IMR-90 (cell line): ENCODE data around the gene ADCY1. TPM values are rescaled to one million over a fixed set of nuclear protein-coding genes. Genes with fewer than 3 reads are reported as not detected.

Experiments
- ATAC-seq: fragments of 200-7000 bp; cut with Tn5 transposase; 2 replicates; pipeline ENCODE4 v1.9.1; 2020; ENCODE audit warnings: low read depth, mild to moderate bottlenecking, moderate library complexity
- BruUV-seq: library from RNA; stranded (reverse); fragments of 400-500 nt; replicated peaks from 2 replicates; lab custom pipeline; 2021; lab: Mats Ljungman, UMichigan
- CTCF ChIA-PET: fragments of 300-600 bp; formaldehyde crosslinking; extraction: SDS; loops from one replicate; lab custom pipeline; 2021; ENCODE audit warnings: antibody characterized with exemption; lab: Yijun Ruan, JAX
- POLR2A ChIA-PET: fragments of 300-600 bp; sonication (Branson Sonifier 250); formaldehyde crosslinking; loops from one replicate; lab custom pipeline; 2022; ENCODE audit warnings: antibody characterized with exemption; ENCODE audit not compliant: unreplicated experiment; lab: Charles Lee
- DNase-seq: peaks from one replicate; pipeline ENCODE4 v3.0.0; 2013
- H2AFZ ChIP-seq: replicated peaks from 2 replicates; pipeline ENCODE3; 2013; ENCODE audit warnings: low read length, mild to moderate bottlenecking; ENCODE audit not compliant: poor library complexity
- H2AK5ac ChIP-seq: 2 replicates; pipeline ENCODE4 v1.6.1; 2013; ENCODE audit warnings: low read depth, low read length, inconsistent platforms
- H2AK9ac ChIP-seq: replicated peaks from 2 replicates; pipeline ENCODE3; 2013; ENCODE audit warnings: mild to moderate bottlenecking, low read depth, low read length, moderate library complexity; ENCODE audit not compliant: poor library complexity
- H2BK120ac ChIP-seq: 2 replicates; pipeline ENCODE4 v1.6.1; 2013; ENCODE audit warnings: low read depth, low read length, inconsistent platforms
- H2BK15ac ChIP-seq: 3 replicates; pipeline ENCODE4 v1.6.1; 2013; ENCODE audit warnings: low read depth, low read length, inconsistent platforms
- H2BK20ac ChIP-seq: 2 replicates; pipeline ENCODE4 v1.6.1; 2013; ENCODE audit warnings: low read depth, mild to moderate bottlenecking, inconsistent platforms, low read length, moderate library complexity
- H2BK5ac ChIP-seq: 2 replicates; pipeline ENCODE4 v1.6.1; 2013; ENCODE audit warnings: mild to moderate bottlenecking, low read depth, low read length, inconsistent platforms; ENCODE audit not compliant: poor library complexity, severe bottlenecking
- H3K14ac ChIP-seq: replicated peaks from 2 replicates; pipeline ENCODE4 v1.6.1; 2013; ENCODE audit warnings: low read depth, low read length, inconsistent platforms
- H3K18ac ChIP-seq: 2 replicates; pipeline ENCODE4 v1.6.1; 2013; ENCODE audit warnings: low read depth, low read length, control low read depth
- H3K23ac ChIP-seq: 2 replicates; pipeline ENCODE4 v1.6.1; 2013; ENCODE audit warnings: low read depth, low read length, inconsistent platforms
- H3K27ac ChIP-seq: 2 replicates; pipeline ENCODE4 v1.5.1; 2013; ENCODE audit warnings: mild to moderate bottlenecking, control low read depth, low read length; ENCODE audit not compliant: insufficient read depth
- H3K27me3 ChIP-seq: 2 replicates; pipeline ENCODE4 v1.6.1; 2013; ENCODE audit warnings: low read length; ENCODE audit not compliant: control insufficient read depth, insufficient read depth
- H3K36me3 ChIP-seq: 2 replicates; pipeline ENCODE4 v1.6.1; 2013; ENCODE audit warnings: low read length, mixed read lengths; ENCODE audit not compliant: control insufficient read depth, insufficient read depth
- H3K4ac ChIP-seq: 2 replicates; pipeline ENCODE4 v1.6.1; 2013; ENCODE audit warnings: low read depth, low read length, inconsistent platforms
- H3K4me1 ChIP-seq: 2 replicates; pipeline ENCODE4 v1.6.1; 2013; ENCODE audit warnings: low read length, mixed read lengths; ENCODE audit not compliant: control insufficient read depth, insufficient read depth
- H3K4me2 ChIP-seq: 2 replicates; pipeline ENCODE4 v1.6.1; 2013; ENCODE audit warnings: low read depth, mild to moderate bottlenecking, control low read depth, low read length, moderate library complexity
- H3K4me3 ChIP-seq: 2 replicates; pipeline ENCODE4 v1.5.1; 2013; ENCODE audit warnings: low read depth, mild to moderate bottlenecking, control low read depth, low read length, moderate library complexity; ENCODE audit not compliant: insufficient read depth
- H3K56ac ChIP-seq: 2 replicates; pipeline ENCODE4 v1.6.1; 2013; ENCODE audit warnings: low read length, inconsistent platforms; ENCODE audit not compliant: insufficient read depth; ENCODE audit errors: extremely low read depth
- H3K79me1 ChIP-seq, 2 experiments: 2 replicates each; pipeline ENCODE4 v1.6.1; 2013; ENCODE audit warnings: low read length in 2 of 2, inconsistent platforms in 1 of 2, low read depth in 1 of 2
- H3K9ac ChIP-seq: 2 replicates; pipeline ENCODE4 v1.6.1; 2013; ENCODE audit warnings: low read depth, low read length, control low read depth
- H3K9me1 ChIP-seq: 2 replicates; pipeline ENCODE4 v1.6.1; 2013; ENCODE audit warnings: low read length, inconsistent platforms; ENCODE audit not compliant: insufficient read depth
- H3K9me3 ChIP-seq: 2 replicates; pipeline ENCODE4 v1.6.1; 2013; ENCODE audit warnings: low read length; ENCODE audit not compliant: control insufficient read depth, insufficient read depth
- H4K20me1 ChIP-seq: 2 replicates; pipeline ENCODE4 v1.6.1; 2013; ENCODE audit warnings: low read length, inconsistent platforms; ENCODE audit not compliant: insufficient read depth
- H4K5ac ChIP-seq: 2 replicates; pipeline ENCODE4 v1.6.1; 2013; ENCODE audit warnings: mild to moderate bottlenecking, low read depth, low read length, control low read depth
- H4K8ac ChIP-seq, 2 experiments: 2 replicates each; pipeline ENCODE4 v1.6.1; 2013; ENCODE audit warnings: low read depth in 2 of 2, low read length in 2 of 2, control low read depth in 1 of 2, inconsistent platforms in 1 of 2
- H4K91ac ChIP-seq: 2 replicates; pipeline ENCODE4 v1.6.1; 2013; ENCODE audit warnings: low read depth, low read length, inconsistent platforms; ENCODE audit not compliant: insufficient read depth
- BHLHE40 ChIP-seq: fragments of 150-350 bp; IDR thresholded peaks from 2 replicates; pipeline ENCODE4 v1.6.1; 2016; ENCODE audit warnings: mild to moderate bottlenecking, low read depth, low read length
- CEBPB ChIP-seq: IDR thresholded peaks from 2 replicates; pipeline ENCODE4 v1.6.1; 2012; ENCODE audit warnings: low read depth, low read length, improper control_type of control experiment
- CHD1 ChIP-seq: IDR thresholded peaks from 2 replicates; pipeline ENCODE4 v1.6.1; 2012; ENCODE audit warnings: low read depth, low read length, improper control_type of control experiment
- ELK1 ChIP-seq: fragments of 150-350 bp; IDR thresholded peaks from 2 replicates; pipeline ENCODE4 v1.6.1; 2016; ENCODE audit warnings: low read depth, mild to moderate bottlenecking, low read length, moderate library complexity, borderline replicate concordance
- FOS ChIP-seq: fragments of 150-350 bp; IDR thresholded peaks from 2 replicates; pipeline ENCODE4 v1.6.1; 2016; ENCODE audit warnings: low read depth, low read length
- MAFK ChIP-seq: IDR thresholded peaks from 2 replicates; pipeline ENCODE4 v1.6.1; 2012; ENCODE audit warnings: low read depth, low read length, improper control_type of control experiment
- MAZ ChIP-seq: IDR thresholded peaks from 2 replicates; pipeline ENCODE4 v1.6.1; 2012; ENCODE audit warnings: low read depth, mild to moderate bottlenecking, low read length, improper control_type of control experiment, moderate library complexity, borderline replicate concordance
- MXI1 ChIP-seq: IDR thresholded peaks from 2 replicates; pipeline ENCODE4 v1.6.1; 2012; ENCODE audit warnings: low read depth, mild to moderate bottlenecking, low read length, moderate library complexity, borderline replicate concordance
- NFE2L2 ChIP-seq: fragments of 150-350 bp; IDR thresholded peaks from 2 replicates; pipeline ENCODE4 v1.6.1; 2016; ENCODE audit warnings: low read depth, mild to moderate bottlenecking, low read length
- POLR2A ChIP-seq: IDR thresholded peaks from 2 replicates; pipeline ENCODE4 v1.6.1; 2012; ENCODE audit warnings: mild to moderate bottlenecking, low read depth, low read length
- RAD21 ChIP-seq: IDR thresholded peaks from 2 replicates; pipeline ENCODE4 v1.6.1; 2012; ENCODE audit warnings: low read length, improper control_type of control experiment
- RFX5 ChIP-seq: IDR thresholded peaks from 2 replicates; pipeline ENCODE4 v1.8.0; 2012; ENCODE audit warnings: low read depth, mild to moderate bottlenecking, low read length, moderate library complexity
- SMC3 ChIP-seq: fragments of 150-350 bp; IDR thresholded peaks from 2 replicates; pipeline ENCODE4 v1.6.1; 2016; ENCODE audit warnings: low read depth, mild to moderate bottlenecking, antibody characterized with exemption, low read length, moderate library complexity
- USF2 ChIP-seq: fragments of 150-350 bp; IDR thresholded peaks from 2 replicates; pipeline ENCODE4 v1.6.1; 2017; ENCODE audit warnings: mild to moderate bottlenecking, antibody characterized with exemption, low read length, low read depth
- WGBS, 2 experiments: methylation state at CpG; one replicate each; pipeline versions ENCODE4 v1.1.5 to v1.1.7; 2013; ENCODE audit warnings: missing lambda C conversion rate in 2 of 2; ENCODE audit not compliant: insufficient read length in 1 of 2; ENCODE audit errors: extremely low coverage in 2 of 2; 5-methylcytosine and 5-hydroxymethylcytosine counted together
- dilution Hi-C: fragments of 300-500 bp; cut with HindIII; formaldehyde crosslinking; loops from one replicate; pipeline ENCODE4 v1.14.3; 2018; ENCODE audit warnings: low sequenced_read_pairs; ENCODE audit not compliant: unreplicated experiment
- in situ Hi-C: fragments of 300-500 bp; cut with MboI; formaldehyde crosslinking; loops from 3 replicates; pipeline ENCODE4 v1.14.3; 2019; ENCODE audit warnings: low sequenced_read_pairs, inconsistent platforms, mixed read lengths
- intact Hi-C: fragments of 100-400 bp; cut with micrococcal nuclease; formaldehyde crosslinking; loops from 2 replicates; pipeline ENCODE4 v1.10.0; 2022
- polyA plus RNA-seq, 3 experiments: library from polyadenylated mRNA; depleted of rRNA; stranded (reverse); fragments of >200 nt; gene quantifications; 2 replicates each; pipeline ENCODE4 v1.2.3, GENCODE V29; 2012; ENCODE audit warnings: low replicate concordance in 1 of 3
- total RNA-seq: library from RNA; depleted of rRNA; stranded (reverse); fragments of >200 nt; gene quantifications from 2 replicates; pipeline ENCODE4 v1.2.3, GENCODE V29; 2012

ADCY1 gene
- total and polyA plus RNA-seq, 2 of the 4 experiments (the other 2 are of a cell fraction): 0.18 to 0.24 TPM

- TF ChIP-seq MAFK: no peak
- no peak for TF ChIP-seq SMC3
- TF ChIP-seq POLR2A: no peak
- no peak for TF ChIP-seq BHLHE40
- no peak for TF ChIP-seq USF2
- TF ChIP-seq MAZ: no peak
These were observed 14.3 kb downstream of the ADCY1 start (continued) for GRCh38 chr7:45588466-45588865.

GRCh38 chr7:45589061-45589460 is 14.9 kb downstream of the ADCY1 start:
- Histone ChIP-seq H2BK20ac (no peak overlapping the region), H3K4me3 (no peak overlapping the region), H3K4ac (no peak overlapping the region), H3K36me3 (no peaks in the 10 kb centered on the region), H3K9me3 (no peaks in the 10 kb centered on the region), H3K9me1 (no peaks in the 10 kb centered on the region), H3K79me1 (no peaks in the 10 kb centered on the region), H3K27me3 (peaks cover 14% of the 10 kb centered on the region), H3K14ac (no peak overlapping the region), H2BK15ac (no peak overlapping the region), H3K27ac (no peak overlapping the region), H2AFZ (no peak overlapping the region), H3K4me2 (no peak overlapping the region), H4K91ac (no peak overlapping the region), H3K56ac (no peak overlapping the region), H2BK120ac (no peak overlapping the region), H3K9ac (no peak overlapping the region), H3K18ac (no peak overlapping the region), H4K20me1 (no peaks in the 10 kb centered on the region), H3K4me1 (no peaks in the 10 kb centered on the region), H2AK9ac (no peak overlapping the region), H4K8ac (no peak overlapping the region), H4K5ac (no peak overlapping the region), H3K23ac (no peak overlapping the region), H2BK5ac (no peak overlapping the region), H2AK5ac (no peak overlapping the region)
- POLR2A ChIA-PET: no interaction called here
- BruUV-seq: no TSS peak
- intact Hi-C loops (no loop called here), dilution Hi-C loops (no loop called here), in situ Hi-C loops (no loop called here)
- ATAC-seq (no peak), DNase-seq (no peak)
- no CpG with 5 or more reads among the region's 10 CpGs for WGBS, 2 experiments
- CTCF ChIA-PET: no interaction called here
- TF ChIP-seq FOS: no peak
- no peak for TF ChIP-seq BHLHE40
- no peak for TF ChIP-seq MXI1
- TF ChIP-seq RAD21: no peak
- TF ChIP-seq RFX5: no peak
- no peak for TF ChIP-seq USF2
- TF ChIP-seq CHD1: no peak
- no peak for TF ChIP-seq CEBPB
- TF ChIP-seq ELK1: no peak
- TF ChIP-seq MAFK: no peak
- no peak for TF ChIP-seq NFE2L2
- no peak for TF ChIP-seq POLR2A
- no peak for TF ChIP-seq SMC3
- TF ChIP-seq MAZ: no peak
